NCI-H446 (cell line): ENCODE measurements around the gene CARS1.

Experiments used
- DNase-seq, 2 experiments: peaks; one replicate each; lab custom pipeline; 2025; lab: John Stamatoyannopoulos, UW

Gene CARS1

DNA sequence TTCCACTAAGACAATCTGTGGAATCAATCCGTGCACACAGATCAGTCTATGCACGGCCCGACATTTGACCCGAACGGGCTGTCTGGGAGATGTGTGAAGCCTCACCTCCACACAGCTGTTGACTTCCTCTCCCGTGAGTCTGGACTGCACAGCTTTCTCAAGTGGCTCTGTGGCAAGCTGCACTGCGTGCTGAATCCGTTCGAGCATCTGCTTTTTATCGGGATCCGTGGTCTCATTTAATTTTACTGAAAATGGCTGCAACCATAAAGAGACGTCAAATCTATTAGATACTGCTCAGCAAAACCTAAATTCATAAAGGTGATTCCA lies 19.3 kb downstream of the CARS1 start:
- DNase-seq: no peak

DNA sequence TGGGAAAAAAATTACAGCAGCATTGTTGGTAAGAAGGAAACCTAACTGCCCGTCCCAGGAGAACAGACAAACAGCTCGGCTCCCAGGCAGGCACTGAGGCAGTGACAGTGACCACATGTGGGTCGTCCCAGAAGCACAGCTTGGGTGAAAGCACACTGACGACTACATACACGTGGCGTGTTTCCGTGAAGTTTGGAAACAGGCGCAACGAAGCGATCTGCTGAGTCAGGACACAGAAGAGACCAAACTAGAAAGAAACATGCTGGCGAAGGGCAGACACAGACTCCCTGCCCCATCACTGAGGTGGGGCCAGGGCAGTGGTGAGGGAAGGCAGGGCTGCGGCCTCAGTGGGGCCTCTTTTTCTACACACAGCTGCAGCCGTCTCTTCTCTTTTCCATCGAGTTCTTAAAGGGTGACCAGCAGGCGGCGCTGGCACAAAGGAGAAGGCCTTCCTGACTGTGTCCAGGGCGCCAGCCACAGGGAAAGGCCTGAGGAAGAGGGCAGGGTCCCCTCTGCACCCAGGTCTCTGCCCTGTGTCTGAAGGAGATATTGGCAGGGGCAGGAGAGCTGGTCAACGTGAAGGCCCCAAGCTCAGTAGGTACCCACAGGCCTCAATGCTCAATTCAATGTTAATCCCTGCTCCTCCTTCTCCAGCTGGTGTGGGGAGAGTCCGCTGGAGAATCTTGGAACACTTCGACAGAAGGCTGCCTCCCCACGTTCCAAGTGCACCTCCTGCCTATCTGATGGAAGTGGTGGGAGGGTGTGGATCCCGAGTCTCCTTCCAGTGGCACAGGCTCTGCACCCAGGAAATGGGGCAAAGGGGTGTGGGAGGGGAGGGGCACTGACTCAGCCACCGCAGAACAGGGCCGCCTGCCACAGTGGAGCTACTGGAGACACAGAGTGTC lies 19.9 kb downstream of the CARS1 start:
- DNase-seq: peak; percentile 28 to 73

DNA sequence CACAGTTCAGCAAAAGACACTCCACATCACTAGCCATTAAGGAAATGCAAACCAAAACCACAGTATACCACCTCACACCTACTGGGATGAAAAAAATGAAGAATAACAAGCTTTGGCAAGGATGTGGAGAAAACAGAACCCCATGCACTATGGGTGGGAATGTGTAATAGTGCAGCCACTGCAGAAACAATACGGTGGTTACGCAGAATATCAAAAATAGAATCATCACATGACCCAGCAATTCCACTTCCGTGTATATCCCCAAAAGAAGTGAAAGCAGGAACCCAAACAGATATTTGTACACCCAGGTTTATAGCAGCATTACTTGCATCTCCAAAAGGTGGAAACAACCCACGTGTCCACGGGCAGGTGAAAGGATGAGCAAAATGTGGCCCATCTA lies 20.8 kb downstream of the CARS1 start:
- DNase-seq: no peak

DNA sequence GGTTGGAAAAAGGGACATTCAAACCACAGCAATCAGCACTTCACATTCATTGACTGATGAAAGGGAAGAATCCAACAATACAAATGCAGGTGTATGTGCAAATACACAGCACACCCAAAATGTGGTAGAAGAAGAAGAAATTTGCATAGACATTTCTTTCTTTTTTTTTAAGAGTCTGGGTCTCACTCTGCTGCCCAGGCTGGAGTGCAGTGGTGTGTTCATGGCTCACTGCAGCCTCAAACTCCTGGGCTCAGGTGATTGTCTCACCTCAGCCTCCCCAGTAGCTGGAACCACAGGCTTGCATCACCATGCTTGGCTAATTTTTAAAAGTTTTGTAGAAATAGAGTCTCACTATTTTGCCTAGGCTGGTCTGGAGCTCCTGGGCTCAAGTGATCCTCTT lies 21.9 kb downstream of the CARS1 start:
- no peak for DNase-seq

DNA sequence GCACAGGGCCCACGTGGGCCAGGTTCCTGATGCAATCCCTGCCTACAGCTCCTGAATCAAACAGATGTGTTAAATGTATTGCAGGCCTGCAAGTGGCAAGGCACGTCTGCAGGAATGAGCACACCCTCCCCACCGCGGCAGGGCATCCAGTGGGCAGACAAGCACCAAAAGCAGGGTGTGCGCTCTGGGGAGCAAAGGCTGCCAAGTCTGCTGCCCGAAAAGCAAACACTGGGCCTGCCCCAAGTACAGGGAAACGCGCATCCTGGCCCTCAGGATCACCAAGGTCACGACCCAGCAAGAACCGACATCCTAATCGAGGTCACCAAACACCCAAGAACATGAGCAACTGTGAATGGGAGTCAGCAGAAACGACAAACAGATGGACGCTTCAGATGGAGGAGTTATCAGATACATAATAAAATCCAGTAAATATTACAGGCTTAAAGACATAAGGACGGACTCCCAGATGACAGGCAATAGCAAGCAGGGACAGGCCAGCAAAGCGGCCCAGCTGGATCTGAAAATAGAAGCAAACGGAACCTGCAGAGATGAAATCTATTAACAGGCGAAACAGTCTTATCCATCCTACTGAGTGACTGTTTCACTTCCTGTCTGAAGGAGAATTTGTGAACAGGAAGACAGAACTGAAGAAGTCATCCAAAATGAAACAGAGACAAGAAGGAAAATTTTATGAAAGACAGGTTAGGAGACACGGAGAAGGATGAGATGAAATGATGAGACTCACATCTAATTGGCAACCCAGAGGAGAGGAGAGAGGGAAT lies 26.7 kb downstream of the CARS1 start:
- no peak for DNase-seq

DNA sequence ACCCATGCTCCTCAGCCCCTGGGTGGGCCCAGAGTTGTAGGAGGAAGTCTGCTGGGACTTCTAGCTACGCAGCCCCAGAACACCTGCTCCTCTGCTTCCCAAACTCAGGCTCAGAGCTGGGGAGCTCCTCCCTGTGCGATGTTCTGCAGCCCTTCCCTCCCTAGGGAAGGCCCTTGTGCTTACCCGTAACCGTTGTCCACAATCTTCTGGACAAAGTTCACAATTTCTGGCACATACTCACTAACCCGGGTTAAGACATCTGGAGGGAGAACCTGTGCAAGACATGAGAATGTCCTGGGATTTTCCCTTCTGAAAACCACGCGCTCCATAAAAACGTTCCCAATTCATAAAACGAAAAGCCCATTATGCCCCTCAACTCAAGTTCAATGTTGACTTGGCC lies 28.4 kb downstream of the CARS1 start:
- no peak for DNase-seq

DNA sequence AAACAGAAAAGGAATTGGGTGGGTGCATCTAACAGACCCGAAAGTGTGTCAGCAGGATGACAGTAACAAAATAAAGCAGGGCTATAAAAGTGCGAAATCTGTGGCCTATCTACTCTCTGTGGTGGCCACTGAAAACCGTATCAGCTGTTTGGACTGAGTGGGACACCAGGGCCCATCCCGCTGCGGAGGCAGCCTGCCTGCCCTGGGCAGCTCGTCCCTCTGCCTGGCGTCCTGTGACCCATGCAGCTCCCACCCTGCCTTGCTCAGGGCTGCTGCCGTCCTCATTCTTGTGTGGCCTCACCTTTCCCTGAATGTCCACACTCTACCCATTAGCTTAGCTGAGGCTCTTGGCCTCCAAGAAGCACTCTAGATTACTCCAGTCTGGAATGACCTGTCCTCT lies 30.4 kb downstream of the CARS1 start:
- DNase-seq: no peak

DNA sequence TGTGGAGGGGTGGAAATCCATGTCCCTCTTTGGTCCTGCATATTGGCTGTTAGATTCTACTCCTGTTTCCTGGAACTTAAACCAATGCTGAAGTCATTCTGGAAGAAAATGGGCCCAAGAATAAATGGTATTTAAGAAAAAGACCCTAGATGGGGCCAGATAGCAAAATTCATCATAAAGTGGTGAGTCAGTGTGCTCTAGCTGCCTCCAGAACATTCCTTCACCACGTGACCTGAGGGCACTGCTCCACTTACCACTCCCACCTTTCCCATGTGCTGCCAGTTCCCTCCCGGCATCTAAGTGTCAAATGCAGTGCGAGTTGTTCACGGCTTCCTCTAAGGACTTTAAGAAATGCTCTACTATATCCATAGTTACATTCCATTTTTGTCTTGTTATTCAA lies 34.2 kb downstream of the CARS1 start:
- no peak for DNase-seq

DNA sequence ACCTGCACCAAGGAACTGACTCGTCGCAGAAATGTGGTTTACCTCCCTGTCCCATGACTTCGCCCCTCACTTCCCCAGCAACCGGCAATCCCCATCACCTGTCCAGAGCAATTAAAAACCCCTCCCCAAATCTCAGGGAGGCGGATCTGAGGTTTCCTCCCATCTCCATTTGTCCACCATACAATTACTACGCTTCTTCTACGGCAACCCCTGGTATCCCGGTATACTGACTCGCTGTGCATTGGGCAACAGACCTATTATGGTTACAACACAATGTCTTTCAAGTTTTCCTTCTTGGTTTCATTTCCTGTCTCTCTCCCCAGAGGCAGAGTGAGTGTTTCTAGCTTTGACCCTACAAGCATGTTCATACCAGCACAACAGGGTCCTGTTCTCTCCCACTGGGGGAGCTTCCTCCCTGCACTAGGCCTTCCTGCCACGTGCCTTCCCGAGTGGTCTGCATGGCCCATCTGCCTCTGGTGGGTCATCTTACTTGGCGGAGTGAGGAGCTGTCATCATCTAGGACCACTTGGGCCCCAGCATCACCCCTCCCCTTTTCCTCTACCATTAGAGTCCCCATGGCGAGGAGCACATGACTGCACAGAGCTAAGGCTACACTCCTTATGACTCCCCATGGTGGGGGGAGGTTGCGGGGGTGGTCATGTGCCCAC lies 34.8 kb downstream of the CARS1 start:
- DNase-seq: no peak

DNA sequence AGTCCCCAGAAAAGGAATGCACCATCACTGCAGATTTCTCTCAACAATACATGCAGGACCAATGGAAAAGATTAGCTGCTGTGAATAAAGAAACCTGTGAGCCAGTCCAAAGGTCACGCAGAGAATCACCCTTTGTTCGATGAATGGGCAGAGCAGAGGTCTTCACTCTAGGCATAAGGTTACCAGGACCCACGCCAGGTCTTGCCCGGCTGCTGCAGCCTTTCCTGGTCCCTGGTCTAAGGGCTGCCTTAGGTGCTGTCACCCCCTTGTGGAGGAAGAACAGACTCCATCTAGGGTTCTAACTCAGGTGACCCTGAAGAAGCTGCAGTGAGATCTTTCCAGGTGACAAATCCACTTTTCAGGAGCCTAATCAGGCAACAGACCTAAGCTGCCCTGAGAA lies 36.1 kb downstream of the CARS1 start:
- peak; percentile 17 to 28 for DNase-seq

DNA sequence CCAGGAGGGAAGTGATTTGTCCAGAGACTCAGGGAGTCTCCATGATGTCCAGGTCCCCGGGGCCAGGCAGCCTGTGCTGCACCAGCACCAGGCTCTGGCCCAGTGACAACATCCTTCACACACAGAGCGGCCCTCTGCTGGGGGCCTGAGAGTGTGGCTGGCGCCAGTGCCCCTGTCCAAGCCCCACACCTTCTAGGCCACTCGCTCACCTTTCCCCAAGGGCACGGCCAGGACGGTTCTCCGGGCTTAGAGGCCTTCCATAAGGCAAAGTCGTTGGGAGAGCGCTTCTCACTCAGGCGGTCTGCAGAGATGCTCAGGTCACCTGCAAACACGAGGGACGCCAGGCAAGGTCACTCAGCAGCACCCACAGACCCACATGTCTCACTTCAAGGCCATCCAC lies 37.2 kb downstream of the CARS1 start:
- no peak for DNase-seq

DNA sequence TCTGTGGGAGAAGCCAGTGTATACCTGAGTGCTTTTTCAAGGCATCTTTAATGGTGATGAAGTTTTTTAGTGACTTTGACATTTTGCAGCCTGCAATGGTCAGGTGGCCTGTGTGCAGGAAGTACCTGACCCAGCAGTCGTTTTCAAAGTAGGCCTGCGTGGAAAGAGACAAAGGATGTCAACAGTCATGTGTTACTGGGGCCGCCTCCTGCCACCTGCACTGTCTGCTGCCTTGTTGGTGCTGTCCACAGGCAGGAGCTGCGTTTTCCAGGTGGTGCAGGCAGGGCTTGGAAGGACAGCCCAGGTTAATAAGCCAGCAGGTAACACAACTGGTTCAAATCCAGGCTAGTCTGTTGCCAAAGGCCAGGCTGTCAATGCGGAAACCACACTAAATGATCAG lies 38.6 kb downstream of the CARS1 start:
- DNase-seq: no peak

DNA sequence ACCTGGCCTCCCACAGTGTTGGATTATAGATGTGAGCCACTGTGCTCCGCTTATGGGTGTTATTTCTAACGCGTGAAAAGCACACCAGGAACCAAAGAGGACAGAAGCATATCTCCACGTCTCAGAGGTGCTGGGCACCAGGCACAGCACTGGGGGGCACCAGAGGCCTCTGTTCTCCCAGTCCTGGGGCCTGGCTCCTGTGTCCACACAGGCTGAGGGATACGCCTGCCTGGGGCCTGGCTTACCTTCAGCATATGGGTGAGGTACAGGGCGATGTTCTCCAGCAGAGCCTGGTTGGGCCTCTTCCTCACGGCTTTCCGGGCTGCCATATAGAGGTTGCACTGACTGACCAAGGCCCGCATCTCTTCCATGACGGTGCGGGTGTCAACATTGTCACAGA lies 40.4 kb downstream of the CARS1 start:
- no peak for DNase-seq

DNA sequence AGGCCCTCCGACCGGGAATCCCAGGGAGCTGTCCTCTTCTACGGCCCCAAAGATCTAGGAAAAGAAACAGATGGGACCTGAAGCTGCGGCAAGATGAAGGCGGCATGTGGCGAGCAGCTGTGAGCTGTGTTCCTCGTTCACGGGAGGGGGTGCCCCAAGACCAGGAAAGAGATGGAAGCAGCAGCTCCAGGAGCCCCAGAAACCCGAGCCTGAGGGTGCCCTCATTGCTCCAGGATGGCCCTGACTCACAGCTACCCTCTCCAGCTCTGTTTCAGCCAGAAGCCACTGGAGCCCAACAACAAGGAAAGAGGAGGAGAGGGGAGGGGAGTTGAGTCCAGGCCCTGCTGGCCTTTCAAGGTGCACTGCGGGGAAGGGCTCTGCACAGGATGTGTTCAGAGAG lies 41.4 kb downstream of the CARS1 start:
- no peak for DNase-seq

DNA sequence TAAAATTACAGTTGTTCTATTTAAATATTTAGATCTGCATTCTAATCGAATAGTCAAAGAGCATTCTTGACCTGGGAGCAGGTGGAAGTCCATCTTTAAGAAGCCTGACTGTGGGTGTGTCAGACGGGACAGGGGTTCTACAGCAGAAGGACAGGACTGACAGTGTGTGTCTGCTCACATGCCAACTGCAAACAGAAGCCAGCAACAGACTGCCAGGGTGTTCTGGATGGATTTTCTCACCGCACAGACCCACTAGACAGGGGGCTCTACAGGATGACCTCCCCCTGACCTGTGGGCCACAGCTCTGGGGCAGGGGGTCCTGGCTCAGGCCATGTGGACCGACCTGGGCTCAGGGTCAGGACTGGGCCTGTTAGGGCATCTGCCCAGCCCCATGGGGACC lies 42.3 kb downstream of the CARS1 start:
- DNase-seq: no peak

DNA sequence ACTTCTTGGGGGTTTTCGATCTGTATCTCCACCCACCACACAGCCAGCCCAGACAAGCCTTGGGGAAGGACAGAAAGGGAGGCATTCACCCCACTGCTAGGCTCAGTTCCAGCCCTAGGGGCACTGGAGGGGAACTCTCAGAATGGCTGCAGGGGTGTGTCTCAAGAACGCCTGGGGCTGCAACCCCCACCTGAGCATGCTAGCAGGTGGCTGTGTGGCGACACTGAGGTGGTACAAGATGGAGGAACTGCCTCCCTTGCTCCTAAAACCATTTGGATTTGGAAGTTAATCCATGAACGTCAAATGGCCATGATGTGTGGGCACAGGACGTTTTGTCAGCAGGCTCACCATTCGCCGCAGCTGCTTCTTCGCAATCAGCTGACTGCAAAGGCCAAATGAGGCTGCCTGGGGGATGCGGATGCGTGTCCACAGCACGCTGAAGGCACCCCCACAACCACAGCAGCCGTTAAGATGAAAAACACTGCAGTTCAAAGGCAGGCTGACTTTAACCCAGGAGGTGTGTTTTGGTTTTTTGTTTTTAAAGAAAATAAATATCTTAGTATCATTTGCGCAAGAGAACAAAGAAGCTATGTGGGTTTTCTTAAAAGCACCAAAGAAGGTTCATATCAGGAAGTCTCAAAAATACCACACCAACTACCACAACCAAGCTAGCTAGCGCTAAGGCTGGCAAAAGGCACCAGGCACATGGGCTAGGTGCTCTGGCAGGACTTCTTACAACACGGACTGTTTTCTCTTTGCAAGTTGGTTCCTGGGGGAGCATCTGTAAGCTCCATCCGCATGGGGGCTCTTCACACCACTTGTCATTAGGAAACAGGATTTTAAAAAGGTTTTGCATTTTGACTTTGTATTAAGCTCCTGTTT lies 42.9 kb downstream of the CARS1 start:
- DNase-seq: no peak

DNA sequence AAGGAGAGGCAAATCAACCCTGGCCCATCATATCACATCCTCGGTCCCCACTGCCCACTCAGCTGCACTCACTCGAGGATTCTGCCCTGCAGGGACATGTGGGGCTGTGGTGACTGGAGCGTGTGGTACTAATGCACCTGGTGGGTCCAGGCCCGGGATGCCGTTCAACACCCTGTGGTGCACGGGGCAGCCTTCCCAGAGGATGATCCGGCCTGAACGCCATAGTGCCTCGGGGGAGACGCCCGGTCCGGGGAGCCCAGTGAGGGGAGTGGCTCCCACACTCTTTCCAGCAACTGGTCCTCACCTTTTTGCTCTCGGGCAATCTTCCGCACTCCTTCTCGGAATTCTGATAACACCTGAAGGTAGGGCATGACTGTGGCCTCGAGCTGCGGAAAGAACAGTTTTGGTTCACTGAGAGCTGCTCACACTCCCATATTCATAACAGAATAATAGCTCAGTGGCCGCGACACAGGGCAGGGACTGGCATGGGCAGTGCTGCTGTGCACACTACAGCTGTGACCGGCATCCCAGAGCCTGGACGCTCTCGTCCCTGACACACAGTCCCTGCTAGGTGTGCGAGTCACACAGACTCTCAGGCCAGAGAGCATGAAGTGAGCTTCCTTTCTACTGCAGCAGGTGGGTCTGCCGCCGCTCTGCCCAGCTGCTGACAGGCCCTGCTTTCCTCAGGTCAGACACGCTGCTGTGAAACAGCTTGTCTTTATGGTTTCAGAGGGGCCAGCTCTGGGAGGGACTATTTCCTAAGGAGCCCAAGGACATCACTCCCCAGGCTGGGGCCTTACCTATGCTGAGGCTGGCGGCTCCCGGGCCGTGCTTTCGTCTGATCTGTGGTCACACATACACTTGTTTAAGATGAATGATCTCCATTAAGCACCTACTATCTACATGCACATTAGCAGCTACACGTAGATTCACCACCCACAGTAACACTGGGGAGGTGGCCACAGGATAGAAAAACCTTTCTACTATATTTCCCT lies 45.0 kb downstream of the CARS1 start:
- no peak for DNase-seq

DNA sequence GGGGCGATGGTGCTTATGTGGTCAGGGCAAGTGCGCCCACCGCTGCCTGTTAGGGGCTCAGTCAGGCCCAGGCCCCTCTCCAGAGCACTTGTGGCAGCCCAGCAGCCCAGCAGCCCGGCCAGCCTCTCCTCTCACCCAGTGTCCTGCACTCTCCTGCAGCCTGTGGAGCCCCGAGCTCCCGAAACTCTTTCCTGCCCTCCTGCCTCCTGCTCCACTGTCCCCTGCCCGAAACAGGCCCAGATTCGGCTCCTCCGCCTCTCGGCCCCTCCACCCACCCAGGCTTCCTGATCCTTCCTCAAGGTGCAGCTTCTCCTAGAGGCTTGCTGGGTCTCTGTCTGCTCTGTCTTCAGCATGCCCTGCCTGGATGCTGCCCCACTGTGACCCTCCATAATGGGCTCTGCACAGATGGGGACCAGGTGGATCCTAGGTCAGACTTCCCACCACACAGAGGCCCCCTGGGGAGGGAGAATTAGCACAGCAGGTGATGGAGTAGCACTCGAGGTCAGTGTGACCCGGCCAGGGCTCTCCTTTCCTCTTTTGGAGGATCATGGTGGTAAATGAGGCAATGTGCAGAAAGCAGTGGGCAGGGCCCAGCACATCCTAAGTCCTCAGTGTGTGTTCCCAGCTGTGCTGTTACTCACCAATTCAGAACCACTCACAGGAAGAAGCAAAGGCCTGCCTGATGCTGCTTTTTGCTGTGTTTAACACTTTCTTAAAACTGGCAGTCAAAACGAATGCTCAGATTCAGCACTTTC lies 46.5 kb downstream of the CARS1 start:
- no peak for DNase-seq

DNA sequence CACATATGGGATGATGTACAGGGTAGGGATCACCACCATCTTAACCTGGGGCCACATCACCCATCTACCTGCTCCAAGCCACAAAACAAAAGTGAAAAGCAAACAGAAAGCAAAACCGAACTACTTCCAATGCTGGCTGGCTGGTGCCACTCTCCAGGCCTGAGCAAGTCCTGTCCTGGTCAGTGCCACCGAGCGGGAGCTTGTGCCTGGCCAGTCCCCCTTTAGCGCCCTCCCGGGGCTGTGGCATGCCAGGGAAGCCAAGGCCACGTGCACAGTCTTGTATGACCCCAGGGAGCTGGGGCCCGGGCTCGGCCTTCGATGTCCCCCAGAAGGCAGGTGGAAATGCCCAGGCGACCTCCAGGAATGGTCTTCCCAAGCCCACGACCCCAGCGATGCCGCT lies 47.2 kb downstream of the CARS1 start:
- no peak for DNase-seq

DNA sequence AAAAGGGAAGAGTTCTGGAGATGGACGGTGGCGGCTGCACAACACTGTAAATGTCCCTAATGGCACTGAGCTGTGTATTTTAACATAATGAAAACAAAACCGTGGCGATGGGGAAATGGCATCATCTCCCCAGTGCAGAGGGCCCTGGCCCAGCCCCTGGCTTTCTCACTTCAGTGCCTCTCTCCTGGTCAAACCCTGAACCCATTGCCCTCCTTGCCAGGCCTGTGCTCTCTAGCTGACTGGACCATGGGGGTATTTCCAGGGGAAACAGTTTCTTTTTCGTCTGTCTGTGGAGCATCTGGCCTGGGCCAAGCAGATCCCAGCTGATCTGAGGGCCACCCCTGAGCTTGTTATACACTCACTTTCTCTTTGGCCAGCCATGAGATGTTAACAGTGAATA lies 47.7 kb downstream of the CARS1 start:
- DNase-seq: no peak
